Progenitor cell of endocrine pancreas (in vitro differentiated cells): ENCODE results near the gene TMC3. TPM values are rescaled to one million over a fixed set of nuclear protein-coding genes. Genes with fewer than 3 reads are reported as not detected.

Experiments
- DNase-seq: peaks from one replicate; pipeline ENCODE4 v3.0.0; 2021; ENCODE audit warnings: low spot score; ENCODE audit not compliant: unreplicated experiment
- H3K27ac Mint-ChIP-seq: 2 replicates; pipeline ENCODE4 v1.8.0; 2021; ENCODE audit warnings: mild to moderate bottlenecking, moderate library complexity, mixed read lengths
- H3K27me3 Mint-ChIP-seq: 2 replicates; pipeline ENCODE4 v1.8.0; 2021; ENCODE audit warnings: mixed read lengths
- H3K36me3 Mint-ChIP-seq: 2 replicates; pipeline ENCODE4 v1.8.0; 2022; ENCODE audit warnings: mixed read lengths; ENCODE audit not compliant: insufficient read depth
- H3K4me1 Mint-ChIP-seq: 2 replicates; pipeline ENCODE4 v1.8.0; 2021; ENCODE audit warnings: low read depth, mixed read lengths
- H3K4me3 Mint-ChIP-seq: 2 replicates; pipeline ENCODE4 v1.8.0; 2021; ENCODE audit warnings: low read depth, mild to moderate bottlenecking, moderate library complexity, mixed read lengths
- H3K9me3 Mint-ChIP-seq: 2 replicates; pipeline ENCODE4 v1.8.0; 2021; ENCODE audit warnings: low read depth, mixed read lengths
- total RNA-seq: library from RNA; stranded (reverse); gene quantifications from 2 replicates; pipeline ENCODE4 v1.2.1, GENCODE V29; 2021
- TF ChIP-seq, protein P1 (sequence below): fragments of 200-600 bp; sonication (generic); IDR thresholded peaks from one replicate; pipeline ENCODE4 v1.5.0; 2021; ENCODE audit warnings: antibody characterized with exemption, mild to moderate bottlenecking; ENCODE audit not compliant: unreplicated experiment

The TMC3 gene
- total RNA-seq, 1 donor from 2014 or later, result 0.10 TPM

DNA sequence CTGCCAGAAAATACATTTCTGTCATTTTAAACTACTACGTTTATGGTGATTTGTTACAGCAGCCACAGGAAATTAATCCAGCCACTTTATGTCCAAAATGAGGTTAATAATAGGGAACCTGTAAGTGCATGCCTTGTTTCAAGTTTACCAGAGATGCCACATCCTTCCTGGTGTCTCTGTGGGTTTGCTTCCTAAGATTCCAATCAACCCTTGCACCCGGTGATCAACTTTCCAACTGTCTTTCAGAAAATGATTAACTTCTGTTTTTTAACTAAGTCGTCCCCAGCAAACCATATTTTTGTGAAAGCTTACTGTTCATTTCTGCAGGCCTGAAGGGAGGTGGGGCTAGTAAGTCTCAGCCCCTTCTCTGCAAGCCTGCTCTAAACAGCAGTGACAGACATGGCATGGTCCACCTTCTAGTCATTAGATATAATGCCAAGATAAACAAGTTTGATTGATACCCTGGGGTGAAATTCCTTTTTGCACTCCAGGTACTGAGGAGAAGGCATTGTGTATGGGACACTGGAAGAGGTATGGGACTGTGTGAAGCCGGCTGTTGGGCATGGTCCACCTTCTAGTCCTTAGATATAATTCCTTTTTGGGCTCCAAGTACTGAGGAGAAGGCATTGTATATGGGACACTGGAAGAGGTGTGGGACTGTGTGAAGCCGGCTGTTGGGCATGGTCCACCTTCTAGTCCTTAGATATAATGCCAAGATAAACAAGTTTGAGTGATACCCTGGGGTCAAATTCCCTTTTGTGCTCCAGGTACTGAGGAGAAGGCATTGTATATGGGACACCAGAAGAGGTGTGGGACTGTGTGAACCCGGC is 11.1 kb upstream of the TMC3 start:
- no peaks in the 10 kb centered on the region for H3K4me1 Mint-ChIP-seq
- H3K36me3 Mint-ChIP-seq, result no peaks in the 10 kb centered on the region
- no peak overlapping the region for H3K4me3 Mint-ChIP-seq
- H3K9me3 Mint-ChIP-seq, result peaks cover 4% of the 10 kb centered on the region
- no peaks in the 10 kb centered on the region for H3K27me3 Mint-ChIP-seq
- no peak overlapping the region for H3K27ac Mint-ChIP-seq
- TF ChIP-seq, protein P1, sequence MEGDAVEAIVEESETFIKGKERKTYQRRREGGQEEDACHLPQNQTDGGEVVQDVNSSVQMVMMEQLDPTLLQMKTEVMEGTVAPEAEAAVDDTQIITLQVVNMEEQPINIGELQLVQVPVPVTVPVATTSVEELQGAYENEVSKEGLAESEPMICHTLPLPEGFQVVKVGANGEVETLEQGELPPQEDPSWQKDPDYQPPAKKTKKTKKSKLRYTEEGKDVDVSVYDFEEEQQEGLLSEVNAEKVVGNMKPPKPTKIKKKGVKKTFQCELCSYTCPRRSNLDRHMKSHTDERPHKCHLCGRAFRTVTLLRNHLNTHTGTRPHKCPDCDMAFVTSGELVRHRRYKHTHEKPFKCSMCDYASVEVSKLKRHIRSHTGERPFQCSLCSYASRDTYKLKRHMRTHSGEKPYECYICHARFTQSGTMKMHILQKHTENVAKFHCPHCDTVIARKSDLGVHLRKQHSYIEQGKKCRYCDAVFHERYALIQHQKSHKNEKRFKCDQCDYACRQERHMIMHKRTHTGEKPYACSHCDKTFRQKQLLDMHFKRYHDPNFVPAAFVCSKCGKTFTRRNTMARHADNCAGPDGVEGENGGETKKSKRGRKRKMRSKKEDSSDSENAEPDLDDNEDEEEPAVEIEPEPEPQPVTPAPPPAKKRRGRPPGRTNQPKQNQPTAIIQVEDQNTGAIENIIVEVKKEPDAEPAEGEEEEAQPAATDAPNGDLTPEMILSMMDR, result no peak
- no peak for DNase-seq

DNA sequence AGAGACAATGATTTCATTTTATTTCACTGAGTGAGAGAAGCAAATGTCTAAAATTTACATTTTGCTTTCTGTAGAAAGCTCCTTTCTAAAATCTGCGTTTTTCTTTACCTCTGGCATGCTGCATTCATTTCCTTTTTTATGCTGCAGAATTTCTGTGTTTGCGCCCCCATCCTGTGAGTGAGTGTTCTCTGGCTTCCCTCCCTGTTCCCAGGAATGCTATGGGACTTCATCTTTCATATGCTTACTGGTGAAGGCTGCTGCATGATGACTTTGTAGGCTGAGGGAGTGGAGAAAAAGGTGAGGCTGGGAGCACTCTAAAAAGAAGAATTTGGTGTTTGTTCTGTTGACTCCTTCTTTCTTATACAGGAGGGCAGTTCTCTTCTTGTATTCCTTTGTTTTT is 7.7 kb upstream of the TMC3 start:
- no peaks in the 10 kb centered on the region for H3K27me3 Mint-ChIP-seq
- DNase-seq, result no peak
- H3K27ac Mint-ChIP-seq, result no peak overlapping the region
- H3K4me1 Mint-ChIP-seq, result no peaks in the 10 kb centered on the region
- H3K9me3 Mint-ChIP-seq, result peaks cover 4% of the 10 kb centered on the region
- no peaks in the 10 kb centered on the region for H3K36me3 Mint-ChIP-seq
- no peak overlapping the region for H3K4me3 Mint-ChIP-seq
- TF ChIP-seq, protein P1, result no peak

DNA sequence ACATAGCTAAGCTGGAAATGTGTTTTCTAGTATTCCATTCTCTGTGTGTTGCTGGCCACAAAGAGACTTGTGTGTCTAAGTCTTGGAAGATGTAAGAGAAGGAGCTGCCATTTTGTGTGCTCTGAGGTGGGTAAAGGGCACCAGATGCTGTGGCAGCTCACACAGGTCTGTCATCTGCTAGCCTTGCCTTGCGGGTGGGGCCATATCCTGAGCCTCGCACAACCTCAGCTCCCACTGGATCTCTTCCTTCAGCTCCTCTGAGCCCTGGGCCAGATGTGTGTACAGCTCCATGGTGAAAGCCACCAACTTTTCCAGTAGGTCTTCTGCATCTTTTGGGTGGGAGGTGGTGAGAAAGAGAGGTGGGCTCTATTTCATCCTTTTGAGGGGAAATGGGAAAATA is 6.7 kb upstream of the TMC3 start:
- Mint-ChIP-seq H3K4me3 (no peak overlapping the region), H3K27ac (no peak overlapping the region), H3K27me3 (no peaks in the 10 kb centered on the region), H3K9me3 (peaks cover 4% of the 10 kb centered on the region), H3K4me1 (peaks cover 4% of the 10 kb centered on the region), H3K36me3 (no peaks in the 10 kb centered on the region)
- TF ChIP-seq, protein P1, result no peak
- DNase-seq, result no peak

DNA sequence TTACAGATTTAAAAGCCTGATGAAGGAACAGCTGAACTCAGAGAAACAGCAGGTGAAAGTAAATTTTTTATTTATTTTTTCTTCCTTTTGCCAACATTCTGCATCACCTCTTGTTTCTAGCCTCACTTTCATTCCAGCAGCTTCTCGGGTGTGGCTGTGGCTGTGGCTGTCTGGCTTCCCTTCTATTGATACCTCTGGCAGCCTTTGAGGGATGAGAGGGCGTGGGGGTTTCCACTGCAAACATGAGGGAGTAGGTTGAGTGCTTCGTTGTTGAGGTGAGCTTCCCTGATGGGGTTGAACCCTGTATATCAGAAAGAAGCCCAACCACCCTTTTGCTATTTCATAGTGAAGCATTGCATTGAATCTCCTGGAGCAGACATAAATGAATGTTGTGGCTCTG is 6.2 kb upstream of the TMC3 start:
- TF ChIP-seq, protein P1, result no peak
- no peak for DNase-seq
- H3K27ac Mint-ChIP-seq, result no peak overlapping the region
- H3K36me3 Mint-ChIP-seq, result no peaks in the 10 kb centered on the region
- no peak overlapping the region for H3K4me3 Mint-ChIP-seq
- H3K9me3 Mint-ChIP-seq, result peaks cover 4% of the 10 kb centered on the region
- H3K4me1 Mint-ChIP-seq, result peaks cover 5% of the 10 kb centered on the region
- H3K27me3 Mint-ChIP-seq, result no peaks in the 10 kb centered on the region

DNA sequence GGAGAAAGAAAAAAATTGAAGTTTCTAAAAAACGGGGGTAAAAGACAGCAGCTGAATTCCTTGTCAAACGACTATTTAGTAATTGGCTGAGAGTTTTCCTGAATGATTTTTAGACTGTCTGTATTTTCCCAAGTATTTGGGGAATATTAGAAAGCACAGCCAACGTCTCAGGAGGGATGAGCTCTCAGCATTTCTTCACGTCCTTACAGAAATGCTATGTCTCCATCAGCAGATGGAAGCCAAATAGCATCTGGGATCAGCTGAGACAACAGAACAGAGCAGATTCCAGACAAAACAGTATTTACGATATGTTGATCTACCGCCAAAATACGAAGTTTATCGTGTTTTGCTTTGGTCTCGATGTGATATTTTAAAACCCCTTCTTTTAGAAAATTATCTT is 5.3 kb upstream of the TMC3 start:
- H3K4me1 Mint-ChIP-seq, result peaks cover 10% of the 10 kb centered on the region
- peaks cover under 1% of the 10 kb centered on the region for H3K9me3 Mint-ChIP-seq
- H3K27ac Mint-ChIP-seq, result no peak overlapping the region
- no peaks in the 10 kb centered on the region for H3K36me3 Mint-ChIP-seq
- H3K27me3 Mint-ChIP-seq, result no peaks in the 10 kb centered on the region
- TF ChIP-seq, protein P1, result no peak
- no peak for DNase-seq
- H3K4me3 Mint-ChIP-seq, result no peak overlapping the region
